Panc1 (cell line): ENCODE measurements around the gene SLC34A3.

ENCODE experiments used
- POLR2AphosphoS5 ChIP-seq: IDR thresholded peaks from 2 replicates; pipeline ENCODE4 v1.6.1; 2012; ENCODE audit warnings: mild to moderate bottlenecking, low read depth, low read length, moderate library complexity
- REST ChIP-seq, 2 experiments: IDR thresholded peaks; 2 replicates each; pipeline ENCODE4 v1.6.1; 2011 to 2012; ENCODE audit warnings: low read depth in 2 of 2, control low read depth in 1 of 2, low read length in 1 of 2, mild to moderate bottlenecking in 1 of 2, moderate library complexity in 1 of 2; ENCODE audit not compliant: insufficient read depth in 1 of 2
- TCF7L2 ChIP-seq: IDR thresholded peaks from 2 replicates; pipeline ENCODE4 v1.6.1; 2011; ENCODE audit warnings: mild to moderate bottlenecking, low read depth, low read length, inconsistent platforms
- TF ChIP-seq, protein P1 (sequence below): fragments of 450-650 bp; IDR thresholded peaks from 2 replicates; pipeline ENCODE4 v1.5.1; 2017; ENCODE audit warnings: mild to moderate bottlenecking

DNA sequence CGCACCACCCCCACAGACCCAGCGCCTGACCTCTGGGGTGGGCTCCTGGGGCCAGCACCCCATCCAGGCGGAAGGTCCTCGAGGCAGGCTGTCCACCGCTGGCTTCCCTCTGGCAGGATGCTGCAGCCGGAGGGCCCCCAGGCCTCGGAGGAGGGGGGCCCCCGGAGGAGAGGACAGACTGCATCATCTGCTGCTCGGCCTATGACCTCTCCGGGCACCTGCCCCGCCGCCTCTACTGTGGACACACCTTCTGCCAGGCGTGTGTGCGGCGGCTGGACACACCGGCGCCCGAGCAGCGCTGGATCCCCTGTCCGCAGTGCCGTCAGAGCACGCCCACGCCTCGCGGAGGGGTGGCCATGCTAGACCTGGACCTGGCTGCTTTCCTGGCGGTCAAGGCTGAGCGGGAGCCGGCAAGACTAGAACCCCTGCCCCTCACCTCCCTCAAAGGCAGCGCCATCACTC is 2.2 kb upstream of the SLC34A3 start:
- no peak for TF ChIP-seq TCF7L2
- TF ChIP-seq, protein P1, sequence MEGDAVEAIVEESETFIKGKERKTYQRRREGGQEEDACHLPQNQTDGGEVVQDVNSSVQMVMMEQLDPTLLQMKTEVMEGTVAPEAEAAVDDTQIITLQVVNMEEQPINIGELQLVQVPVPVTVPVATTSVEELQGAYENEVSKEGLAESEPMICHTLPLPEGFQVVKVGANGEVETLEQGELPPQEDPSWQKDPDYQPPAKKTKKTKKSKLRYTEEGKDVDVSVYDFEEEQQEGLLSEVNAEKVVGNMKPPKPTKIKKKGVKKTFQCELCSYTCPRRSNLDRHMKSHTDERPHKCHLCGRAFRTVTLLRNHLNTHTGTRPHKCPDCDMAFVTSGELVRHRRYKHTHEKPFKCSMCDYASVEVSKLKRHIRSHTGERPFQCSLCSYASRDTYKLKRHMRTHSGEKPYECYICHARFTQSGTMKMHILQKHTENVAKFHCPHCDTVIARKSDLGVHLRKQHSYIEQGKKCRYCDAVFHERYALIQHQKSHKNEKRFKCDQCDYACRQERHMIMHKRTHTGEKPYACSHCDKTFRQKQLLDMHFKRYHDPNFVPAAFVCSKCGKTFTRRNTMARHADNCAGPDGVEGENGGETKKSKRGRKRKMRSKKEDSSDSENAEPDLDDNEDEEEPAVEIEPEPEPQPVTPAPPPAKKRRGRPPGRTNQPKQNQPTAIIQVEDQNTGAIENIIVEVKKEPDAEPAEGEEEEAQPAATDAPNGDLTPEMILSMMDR = no peak
- TF ChIP-seq POLR2AphosphoS5 = no peak
- no peak for TF ChIP-seq REST (IDR thresholded peaks at IDR 0.05; ENCODE audit: insufficient read depth in 1 of 2, low read depth in 2 of 2, low read length in 1 of 2)
